ENCODE measurements around the gene LRRC74A.

Gene LRRC74A

DNA sequence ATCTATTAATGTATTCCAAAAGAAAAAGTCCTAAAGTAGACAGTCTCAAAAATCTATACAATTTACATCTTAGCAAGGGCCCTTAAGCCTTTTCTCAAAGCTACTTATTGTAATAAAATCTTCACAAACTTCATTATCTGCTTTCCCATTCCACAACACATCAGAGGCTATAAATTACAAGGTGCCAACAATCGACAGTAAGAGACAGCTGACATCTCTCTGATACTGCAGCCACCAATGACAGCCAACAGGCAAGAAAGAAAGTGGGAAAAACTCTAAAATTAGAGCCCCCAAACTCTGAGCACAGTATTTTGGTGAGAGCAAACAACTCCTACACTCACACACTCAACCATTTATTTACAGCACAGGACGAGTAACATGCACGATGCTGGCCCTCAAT lies 15.7 kb upstream of the LRRC74A start:
- ATAC-seq (no peak), DNase-seq (no peak)

DNA sequence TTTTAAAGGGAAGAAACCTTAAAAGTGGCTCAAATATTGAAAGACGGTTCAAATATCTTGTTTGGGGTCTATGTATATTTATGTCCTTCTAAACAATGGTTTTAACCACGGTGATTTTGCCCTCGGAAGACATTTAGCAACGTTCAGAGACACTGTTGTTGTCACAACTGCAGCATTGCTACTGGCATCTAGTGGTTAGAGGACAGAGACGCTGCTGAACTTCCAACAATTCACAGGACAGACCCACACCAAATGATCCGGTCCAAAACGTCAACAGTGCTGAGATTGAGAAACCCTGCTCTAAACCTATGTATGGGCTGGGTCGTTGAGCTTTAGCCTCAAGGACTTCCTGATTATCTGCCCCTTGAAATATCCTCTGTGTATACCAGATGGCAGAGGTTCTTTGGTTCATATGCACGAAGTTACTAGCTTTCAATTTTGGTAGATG lies 15.2 kb upstream of the LRRC74A start:
- no peak for ATAC-seq
- DNase-seq, result no peak

DNA sequence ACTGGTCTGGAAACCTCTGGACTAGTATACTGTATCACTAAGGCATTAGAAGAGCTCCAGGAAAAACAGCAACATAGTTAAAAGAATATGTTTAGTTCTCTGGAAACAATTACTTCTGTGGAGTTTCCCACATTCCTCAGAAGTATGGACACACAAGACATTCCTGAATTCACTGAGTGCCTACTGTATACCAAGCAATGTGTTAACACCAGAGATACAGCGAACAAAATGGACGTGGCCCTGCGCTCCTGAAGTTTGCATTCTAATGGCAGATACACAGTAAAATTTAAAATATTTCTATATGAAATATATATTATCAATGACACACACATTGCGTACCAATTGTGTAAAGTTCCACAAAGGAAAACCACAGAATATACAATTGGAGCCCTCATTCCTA lies 14.6 kb upstream of the LRRC74A start:
- DNase-seq (no peak), ATAC-seq (no peak)

DNA sequence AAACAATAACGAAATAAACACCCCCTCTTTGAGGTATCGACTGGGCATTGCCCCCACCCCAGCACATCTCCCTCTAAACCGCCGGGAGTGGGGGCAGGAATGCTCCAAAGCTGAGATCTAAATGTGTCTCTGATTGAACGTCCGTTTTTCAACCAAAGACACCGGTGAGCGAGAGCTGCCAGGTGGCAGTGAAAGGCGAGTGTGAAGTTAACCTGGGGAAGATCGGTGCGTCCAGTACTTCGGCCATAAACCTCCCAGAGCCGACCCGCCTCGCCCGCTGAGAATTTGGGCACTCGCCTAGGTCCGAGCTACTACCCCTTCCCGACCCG lies 14.2 kb upstream of the LRRC74A start:
- no peak for DNase-seq
- ATAC-seq, result no peak

DNA sequence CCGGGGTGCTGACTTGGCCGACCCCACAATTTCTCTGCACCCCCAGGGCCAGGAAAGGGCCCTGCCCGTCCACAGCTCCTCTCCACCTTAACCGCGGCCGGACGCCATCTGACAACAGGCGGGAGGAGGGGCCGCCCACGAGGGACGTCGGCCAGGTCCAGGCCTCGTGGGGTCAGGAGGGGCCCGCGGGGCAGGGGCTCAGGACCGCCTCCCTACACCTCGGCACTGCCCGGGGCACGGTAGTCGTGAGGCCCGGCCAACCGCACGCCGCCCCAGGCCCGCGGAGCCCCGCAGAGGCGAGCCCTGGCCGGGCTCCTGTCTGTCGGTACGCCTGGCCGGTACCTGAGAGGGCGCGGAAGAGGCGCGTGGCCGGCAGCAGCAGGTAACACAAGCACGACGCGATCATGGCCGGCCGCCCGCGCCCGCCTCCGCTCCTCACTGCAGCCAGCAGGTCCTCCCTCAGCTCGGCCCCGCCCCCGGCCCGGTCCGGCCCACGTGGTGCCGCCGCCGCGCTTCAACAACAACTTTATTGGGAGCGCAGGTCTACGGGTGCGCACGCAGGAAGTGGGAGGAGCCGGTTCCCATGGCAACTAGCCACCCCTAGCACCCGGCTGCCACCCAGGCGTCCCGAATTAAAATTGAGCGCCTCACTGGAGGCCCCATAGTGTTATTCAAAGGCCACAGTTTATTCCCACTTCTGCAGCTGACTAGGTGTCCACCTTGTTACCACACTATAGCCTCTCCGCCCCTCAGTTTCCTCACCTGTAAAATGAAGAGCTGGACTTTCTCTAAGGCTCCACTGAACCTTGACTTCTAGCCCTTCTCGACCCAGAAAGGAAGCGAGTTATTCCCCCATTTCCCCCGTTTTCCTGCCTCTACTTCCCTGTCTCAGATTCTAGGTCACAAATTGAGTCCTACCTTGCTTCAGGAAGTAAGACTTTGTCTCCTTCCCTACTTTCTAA lies 13.5 kb upstream of the LRRC74A start, which contains the start of gene ANGEL1:
ANGEL1 (minus strand) TSS at position 461 of the 962 bp plus-strand sequence; CDS start at position 406, 55 bp downstream.
- peak; percentile 97 for DNase-seq
- peak; percentile 89 for ATAC-seq

DNA sequence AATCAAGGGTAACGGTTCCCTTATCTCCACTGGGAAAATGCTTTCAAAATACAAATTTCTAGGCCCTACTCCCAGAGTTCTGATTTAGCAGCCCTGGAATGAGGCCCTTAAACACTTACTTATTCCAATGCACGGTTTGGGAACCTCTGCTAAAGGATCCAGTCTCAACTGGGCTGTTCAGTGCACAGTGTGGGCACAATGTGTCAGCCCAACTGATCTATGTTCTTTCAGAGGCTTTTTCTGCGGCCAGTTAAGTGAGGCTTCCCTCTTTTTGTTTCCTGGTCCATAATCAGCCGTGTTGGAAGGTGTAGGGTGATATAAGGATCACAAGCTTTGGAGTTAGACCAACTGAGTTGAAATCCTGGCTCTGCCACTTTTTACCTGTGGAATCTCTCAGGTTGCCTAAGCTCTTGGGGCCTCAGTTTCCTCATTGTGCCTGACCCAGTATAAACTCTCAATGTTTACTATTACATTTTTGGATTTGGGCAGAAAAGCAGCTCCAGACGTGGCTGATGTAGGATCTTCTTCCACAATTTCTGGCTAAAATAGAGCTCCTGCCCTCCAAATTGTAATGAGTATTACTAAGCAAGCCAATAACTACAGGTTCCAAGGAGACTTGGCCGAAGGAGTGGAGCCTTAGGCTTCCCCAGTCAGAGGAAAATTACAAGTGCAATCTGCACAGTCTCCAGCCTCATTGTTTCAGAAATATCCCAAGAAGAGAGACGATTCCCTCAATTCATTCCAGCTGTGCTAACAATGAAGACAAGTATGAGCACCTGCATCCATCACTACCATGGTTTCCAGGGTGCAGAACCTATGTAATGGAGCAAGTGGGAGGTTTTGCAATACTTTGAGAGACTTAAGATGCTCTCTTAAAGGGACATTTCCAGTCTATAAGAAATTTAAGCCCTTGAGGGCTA lies 11.2 kb upstream of the LRRC74A start:
- no peak for DNase-seq
- no peak for ATAC-seq

DNA sequence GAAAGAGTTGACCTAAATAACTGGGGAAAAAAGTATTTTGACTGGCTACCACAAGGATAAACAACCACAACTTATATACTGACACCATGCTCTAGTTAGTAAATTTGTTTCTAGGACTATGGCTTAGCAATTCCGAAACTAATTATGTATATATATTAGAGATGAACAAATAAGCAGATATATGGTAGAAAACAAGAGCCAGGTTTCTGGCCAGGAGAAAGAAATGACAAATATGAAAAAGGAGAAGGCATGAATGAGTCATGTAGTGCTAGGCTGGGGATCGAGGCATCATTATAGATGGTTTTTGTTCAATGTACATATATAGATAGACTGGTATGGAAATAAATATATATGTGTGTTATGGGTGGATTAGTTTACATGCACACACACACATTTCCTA lies 5.5 kb upstream of the LRRC74A start:
- DNase-seq, result no peak
- ATAC-seq, result no peak

DNA sequence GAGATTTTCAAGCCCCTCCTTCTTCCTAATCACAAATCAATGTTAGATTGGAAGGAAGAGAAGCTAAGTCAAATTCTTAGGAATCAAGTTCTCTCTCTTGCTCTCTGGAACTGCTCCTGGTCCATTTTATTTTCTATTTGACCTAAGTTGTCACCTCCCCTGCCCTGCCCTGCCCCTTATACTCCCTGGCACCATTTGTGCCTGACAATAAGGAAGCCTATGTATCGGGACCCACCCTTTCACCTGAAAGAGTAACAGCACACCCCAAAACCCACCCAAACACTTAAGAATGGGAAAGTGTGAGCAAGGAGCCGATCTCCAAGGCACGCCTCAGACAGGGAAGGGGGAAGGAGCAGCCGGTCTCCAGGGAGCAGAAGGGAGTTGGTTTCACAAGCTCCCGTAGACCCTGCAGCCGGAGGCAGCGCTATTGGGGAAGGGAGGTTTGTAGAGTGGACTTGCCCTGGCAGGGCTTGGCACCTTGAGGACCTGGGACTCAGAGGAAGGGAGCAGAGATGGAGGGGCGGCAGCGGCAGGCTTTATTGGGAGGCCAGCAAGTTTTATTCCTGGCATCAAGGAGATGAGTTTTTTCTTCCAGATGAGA lies 1.6 kb downstream of the LRRC74A start:
- no peak for DNase-seq
- ATAC-seq, result no peak

DNA sequence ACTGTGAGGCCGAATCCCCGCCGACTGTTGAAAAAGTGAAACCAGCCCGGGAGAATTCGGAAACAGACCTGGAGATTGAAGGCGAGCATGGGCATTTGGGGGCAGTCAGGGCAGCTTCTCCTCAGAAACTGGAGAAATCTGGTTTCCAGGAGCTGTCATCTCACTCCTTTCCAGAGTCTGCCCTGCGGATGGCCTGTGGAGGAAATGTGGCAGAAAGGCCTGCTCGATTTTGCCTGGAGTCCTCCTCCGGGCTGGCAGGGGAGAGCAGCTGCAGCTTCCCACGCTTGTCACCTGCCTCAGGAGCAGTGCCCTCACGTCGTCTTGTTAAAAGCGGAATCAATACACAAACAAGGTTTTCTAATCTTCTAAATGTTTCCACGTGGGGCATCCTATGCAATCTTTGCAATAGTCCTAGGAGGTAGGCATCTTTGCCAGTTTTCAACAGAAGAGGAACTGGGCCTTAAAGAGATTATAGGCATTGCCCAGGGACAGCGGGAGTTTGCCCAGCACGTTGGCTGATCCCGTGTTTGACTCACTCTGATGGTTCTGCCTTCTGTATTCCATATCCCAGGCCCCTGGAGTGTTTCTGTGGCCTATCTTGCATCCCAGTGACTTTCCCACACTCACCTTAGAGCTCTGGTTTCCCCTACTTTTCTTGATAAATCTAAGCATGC lies 2.3 kb downstream of the LRRC74A start:
- no peak for ATAC-seq
- DNase-seq, result no peak

DNA sequence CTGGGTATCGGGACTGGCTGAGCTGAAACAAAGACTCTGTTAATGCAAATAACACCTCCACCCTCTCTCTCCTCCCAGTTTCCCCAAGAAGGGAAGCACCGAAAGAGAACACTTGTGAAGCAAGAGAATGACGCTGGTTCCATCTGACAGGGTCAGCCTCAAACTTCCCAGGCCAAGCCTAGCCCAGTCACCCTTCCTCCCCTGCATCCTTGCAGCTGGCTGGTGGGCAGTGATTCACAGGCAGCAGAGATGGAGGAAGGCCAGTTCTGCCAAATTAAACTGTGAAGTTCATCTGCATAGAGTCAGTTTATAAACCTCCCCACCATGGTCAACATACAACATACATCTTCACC lies 2.8 kb downstream of the LRRC74A start:
- ATAC-seq (no peak), DNase-seq (no peak)

DNA sequence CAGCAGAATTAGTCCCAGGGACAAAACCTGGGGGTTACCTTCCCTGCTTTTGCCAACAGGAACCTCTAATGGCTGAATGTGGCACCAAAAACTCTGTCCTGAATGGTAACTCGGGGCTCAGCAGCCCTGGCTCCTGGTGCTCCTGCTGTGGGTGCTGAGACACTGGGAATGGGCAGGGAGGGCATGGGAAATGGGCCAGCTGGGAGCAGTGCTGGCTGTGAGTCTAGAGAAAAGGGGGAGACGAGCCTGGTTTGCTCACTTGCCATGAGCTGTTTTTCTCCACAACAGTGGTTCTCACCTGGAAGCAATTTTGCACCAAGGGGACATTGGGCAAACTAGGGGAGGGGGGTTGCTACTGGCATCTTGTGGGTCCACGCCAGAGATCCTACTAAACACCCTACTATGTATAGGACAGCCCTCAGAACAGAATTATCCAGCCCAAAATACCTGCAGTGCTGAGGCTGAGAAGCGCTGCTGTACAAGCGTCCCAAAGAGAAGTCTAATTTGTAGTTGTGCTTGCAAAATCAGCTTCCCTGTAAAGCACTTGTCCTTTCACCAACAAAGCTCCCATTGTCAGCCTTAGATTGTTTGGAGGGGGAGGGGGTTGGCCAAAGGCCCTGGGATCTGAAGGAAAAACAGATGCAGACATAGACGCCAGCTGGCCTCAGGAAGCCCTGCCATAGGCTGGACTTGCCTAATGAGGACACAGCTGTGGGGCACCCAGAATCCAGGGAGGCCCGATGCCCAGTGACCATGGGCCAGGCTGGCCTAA lies 3.6 kb downstream of the LRRC74A start:
- ATAC-seq, result no peak
- no peak for DNase-seq

DNA sequence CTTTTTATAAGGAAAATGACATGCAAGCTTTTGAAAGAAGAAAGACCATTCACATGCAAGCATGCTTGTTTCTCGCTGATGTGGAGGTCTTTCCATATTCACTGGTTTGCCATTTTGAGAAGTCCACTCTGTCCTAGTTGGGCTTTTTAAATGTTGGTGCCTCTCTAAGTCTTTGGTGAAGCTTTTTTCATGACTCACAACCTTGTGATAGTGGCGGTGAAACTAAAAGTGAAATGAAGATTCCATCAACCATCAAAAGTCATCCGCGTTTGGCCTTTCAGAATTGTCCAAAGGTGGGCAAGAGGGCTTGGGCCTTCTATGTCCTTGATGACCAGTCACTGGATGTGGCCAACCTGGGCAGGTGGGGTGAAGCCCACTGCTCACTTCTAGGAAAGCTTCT lies 4.3 kb downstream of the LRRC74A start:
- ATAC-seq, result no peak
- DNase-seq, result no peak

DNA sequence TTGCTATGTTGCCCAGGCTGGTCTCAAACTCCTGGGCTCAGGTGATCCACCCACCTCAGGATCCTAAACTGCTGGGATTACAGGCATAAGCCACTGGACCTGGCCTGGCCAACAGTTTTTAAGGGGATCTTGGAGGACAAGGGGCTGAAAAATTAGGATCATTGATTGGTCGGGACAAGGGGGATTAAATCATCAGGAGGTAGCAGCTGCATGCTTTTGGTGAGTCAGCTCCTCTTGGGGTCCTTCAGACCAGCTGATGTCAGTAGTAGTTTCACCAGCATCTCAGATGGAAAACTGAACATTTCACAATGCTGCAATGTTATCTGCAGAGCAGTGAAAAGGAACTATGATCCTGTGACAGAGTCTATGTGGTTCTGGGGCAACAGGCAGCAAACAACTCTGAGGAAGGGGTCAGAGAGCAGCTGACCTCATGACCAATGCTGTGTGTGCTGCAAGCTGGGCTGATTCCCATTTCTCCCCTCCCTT lies 6.3 kb downstream of the LRRC74A start:
- DNase-seq (no peak), ATAC-seq (no peak)

DNA sequence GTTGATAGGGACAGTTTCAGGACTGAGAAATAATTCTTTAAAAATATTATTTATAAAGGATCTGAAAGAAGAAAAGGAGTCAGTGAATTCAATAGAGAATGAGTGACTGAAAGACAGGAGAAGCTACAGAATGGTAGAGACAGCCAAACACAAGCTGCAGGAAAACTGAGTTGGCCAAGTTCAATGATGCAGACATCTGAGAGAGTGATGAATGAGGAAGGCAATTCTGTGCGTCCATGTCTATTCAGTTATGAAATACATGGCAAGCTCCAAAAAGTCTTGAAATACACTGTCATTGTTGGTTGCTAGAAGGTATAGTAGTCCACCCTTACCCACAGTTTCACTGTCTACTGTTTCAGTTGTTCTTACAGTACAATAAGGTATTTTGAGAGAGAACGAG lies 6.8 kb downstream of the LRRC74A start:
- DNase-seq, result no peak
- ATAC-seq, result no peak

DNA sequence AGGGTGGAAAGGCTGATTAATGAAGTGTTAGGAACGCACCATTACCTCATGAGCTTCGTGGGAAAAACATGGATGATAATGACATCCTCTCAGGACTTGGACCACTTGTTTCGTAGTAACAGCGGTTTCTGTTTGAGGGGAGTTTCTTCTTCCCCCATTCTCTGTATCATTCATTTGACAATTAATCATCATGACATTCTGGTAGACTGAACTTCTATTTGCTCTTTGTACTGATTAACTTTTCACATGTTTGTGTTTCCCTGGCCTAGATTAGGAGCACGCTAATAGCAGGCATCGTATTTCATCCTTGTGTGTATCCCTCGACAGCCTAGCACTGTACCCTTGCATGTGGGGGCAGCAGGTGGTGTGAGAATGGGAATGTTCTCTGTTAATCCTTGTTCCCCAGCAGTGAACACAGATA lies 8.0 kb downstream of the LRRC74A start:
- ATAC-seq (no peak), DNase-seq (no peak)

DNA sequence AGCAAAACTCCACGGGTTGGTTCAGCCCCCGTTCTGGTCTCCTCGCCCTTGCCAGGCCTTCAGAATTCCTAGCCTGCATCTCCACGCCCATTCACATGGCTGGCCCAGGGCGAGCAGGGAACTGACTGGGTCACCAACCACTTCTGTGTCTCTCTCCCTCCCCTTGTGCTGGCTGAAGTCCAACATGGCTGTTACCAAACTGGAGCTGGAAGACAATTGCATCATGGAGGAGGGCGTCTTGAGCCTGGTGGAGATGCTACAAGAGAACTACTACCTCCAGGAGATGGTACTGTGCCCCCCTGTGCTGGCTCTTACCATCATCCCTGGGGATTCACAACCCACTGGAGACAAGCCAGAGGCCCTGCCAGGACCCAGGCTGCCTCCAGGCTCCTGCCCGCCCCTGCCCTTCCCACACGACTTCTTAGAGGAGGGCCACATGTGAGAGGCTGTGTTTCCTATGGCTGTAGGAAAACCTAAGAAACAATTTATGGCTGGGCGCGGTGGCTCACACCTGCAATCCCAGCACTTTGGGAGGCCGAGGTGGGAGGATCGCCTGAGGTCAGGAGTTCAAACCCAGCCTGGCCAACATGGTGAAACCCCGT lies 9.9 kb downstream of the LRRC74A start:
- no peak for DNase-seq
- no peak for ATAC-seq

DNA sequence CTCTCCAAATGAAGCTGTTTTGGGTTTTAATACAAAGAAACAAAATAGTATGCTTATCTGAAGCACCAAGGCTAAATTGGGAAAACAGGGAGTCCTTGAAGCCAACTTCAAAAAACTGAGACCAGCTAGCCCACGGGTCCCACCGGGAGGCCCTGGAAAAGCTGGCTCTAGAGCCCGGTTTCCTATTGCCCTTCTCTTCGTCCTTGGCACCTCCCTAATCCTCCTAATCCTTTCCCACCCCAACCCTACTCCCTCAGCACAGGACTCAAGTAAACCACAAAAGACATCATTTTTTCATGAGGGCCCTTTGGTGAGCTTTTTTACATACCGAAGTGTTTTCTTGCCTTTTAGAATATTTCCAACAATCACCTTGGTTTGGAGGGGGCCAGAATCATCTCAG lies 11.3 kb downstream of the LRRC74A start:
- DNase-seq (no peak), ATAC-seq (no peak)

DNA sequence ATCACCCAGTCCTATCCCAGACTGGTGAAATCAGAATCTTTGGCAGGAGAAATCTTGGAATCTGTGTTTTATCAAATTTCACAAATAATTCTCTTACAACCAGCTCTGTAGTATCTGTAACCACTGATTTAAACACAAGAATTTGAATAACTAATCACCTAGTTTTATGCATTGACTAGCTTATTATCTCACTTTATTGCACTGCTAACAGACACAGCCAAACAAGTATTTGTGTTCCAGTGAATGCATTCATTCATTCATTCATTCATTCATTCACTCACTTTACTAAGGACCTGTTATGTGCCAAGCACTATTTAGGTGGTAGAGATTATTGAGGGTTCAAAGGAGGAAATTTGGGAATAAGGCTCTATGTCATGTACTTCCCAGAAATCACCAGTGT lies 16.2 kb downstream of the LRRC74A start:
- DNase-seq, result no peak
- no peak for ATAC-seq

DNA sequence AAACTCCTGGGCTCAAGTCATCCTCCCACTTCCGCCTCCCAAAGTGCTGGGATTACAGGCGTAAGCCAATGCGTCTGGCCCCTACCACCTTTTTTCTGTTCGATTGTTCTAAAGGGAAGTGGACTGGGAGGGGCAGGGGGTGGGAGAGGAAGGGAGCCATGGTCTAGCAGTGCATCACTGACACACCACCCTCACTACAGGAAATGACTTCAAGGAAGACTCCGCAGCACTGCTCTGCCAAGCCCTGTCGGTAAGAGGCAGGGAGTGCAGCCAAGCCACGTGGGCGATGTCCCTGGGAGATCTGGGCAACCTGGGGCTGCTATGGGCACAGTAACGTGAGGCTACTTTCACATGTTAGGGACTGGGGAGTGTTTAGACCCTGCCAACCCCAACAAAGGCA lies 18.0 kb downstream of the LRRC74A start:
- ATAC-seq (peak; percentile 97), DNase-seq (peak; percentile 59)

DNA sequence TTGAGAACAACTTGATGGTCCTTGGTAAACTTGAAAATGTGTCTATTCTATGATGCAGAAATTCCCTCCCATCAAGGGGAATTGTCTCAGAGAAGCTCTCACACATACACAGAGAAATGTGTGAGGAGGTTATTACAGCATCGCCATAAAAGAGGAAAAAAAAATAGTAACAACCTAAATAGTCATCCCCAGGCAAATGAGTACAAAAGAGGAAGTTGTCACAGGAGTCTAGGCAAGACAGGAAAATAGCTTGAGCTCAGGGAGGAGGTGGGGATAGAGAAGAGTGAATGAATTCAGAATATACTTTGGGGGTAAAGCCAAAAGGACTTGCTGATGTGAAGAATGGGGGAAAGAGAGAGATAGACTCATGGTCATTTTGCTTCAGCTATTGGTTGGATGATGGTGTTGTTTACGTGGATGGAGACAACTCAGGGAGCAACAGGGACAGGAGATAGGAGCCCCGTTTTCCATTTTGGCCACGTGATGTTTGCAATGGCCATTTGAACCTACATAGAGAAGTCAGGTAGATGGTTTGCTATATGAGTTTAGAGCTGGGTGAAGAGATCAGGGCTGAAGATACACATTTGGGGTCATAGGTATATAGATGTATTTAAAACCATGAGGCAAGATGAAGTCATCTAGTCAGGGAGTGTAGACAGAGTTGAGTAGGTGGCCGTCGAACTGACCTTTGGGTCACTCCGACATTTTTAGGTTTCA lies 20.3 kb downstream of the LRRC74A start:
- no peak for DNase-seq

More for the DNA sequence above, 20.3 kb downstream of the LRRC74A start:
- no peak for ATAC-seq

All from stimulated activated naive CD8-positive, alpha-beta T cell treated with anti-CD3 and anti-CD28 coated beads, Interleukin-15, Interleukin-2, amounts not matched to agents 100 U/mL and 50 U/mL, for 24 hours (primary cell).